GM11168 (cell line): ENCODE results near the gene SEPTIN12.
"Not testable (repeated sequence)": the region's sequence is repeated elsewhere in the genome, so short reads cannot be mapped to it uniquely, and the experiment has no call there.

ENCODE experiments used
- in situ Hi-C: fragments of 300-500 bp; cut with MboI; formaldehyde crosslinking; loops from one replicate; pipeline ENCODE4 v1.12.0; 2022; ENCODE audit warnings: low sequenced_read_pairs; ENCODE audit not compliant: unreplicated experiment

Gene SEPTIN12

DNA sequence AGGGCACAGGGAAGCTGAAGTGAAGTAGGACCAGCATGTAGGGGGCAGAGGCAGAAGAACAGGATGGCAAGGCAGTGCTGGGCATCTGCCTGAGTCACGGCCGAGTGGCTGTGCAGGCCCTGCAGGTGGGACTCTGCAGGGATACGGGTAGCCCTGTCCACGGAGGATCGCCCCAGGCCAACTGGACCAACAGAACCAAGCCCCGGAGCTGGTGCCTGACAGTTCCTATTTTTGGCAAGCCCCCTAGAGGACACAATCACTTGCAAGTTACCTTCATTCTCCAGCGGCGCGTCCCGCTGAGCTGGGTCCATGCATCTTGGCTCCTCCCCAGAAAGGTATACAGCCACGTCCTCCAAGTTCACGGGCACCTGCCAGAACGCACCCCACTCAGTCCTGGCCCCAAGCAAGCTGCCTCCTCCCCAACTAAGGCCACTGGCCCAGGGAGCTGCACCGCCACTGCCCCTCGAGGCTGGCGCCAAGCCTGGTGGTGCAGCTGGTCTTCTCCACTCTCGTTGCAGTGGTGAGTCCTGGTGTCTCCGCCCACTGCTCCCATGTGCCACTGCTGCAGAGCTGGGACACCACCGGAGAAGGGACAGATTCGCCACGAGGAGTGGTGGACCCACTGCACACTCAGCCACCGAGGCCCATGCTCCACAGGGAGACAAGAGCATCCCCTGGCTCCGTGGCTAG is 27.8 kb downstream of the SEPTIN12 start:
- in situ Hi-C loops = no loop called here

DNA sequence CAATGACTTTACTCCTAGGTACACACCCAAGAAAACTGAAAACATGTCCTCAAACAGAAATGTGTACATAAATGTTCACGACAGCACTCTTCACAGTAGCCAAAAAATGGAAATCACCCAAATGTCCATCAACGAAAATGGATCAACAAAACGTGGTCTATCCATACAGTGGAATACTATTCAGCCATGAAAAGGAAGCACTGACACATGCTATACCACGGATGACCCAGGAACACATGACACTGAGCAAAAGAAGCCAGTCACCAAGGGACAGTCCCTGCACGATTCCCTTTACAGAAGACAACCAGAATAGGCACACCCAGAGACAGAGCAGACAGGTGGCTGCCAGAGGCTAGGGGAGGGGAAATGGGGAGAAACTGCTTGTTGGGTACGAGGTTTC is 32.5 kb downstream of the SEPTIN12 start:
- in situ Hi-C loops = no loop called here

DNA sequence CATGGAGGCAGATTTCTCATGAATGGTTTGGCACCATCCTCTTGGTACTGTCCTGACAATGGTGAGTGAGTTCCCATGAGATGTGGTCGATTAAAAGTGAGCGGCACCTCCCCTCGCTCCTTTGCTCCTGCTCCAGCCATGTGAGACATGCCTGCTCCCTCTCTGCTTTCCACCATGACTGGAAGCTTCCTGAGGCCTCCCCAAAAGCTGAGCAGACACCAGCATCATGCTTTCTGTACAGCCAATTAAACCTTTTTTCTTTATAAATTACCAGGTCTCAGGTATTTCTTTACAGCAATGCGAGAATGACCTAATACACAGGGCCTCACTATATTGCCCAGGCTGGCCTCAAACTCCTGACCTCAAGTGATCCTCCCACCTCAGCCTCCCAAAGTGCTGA is 33.3 kb downstream of the SEPTIN12 start:
- in situ Hi-C loops = no loop called here

DNA sequence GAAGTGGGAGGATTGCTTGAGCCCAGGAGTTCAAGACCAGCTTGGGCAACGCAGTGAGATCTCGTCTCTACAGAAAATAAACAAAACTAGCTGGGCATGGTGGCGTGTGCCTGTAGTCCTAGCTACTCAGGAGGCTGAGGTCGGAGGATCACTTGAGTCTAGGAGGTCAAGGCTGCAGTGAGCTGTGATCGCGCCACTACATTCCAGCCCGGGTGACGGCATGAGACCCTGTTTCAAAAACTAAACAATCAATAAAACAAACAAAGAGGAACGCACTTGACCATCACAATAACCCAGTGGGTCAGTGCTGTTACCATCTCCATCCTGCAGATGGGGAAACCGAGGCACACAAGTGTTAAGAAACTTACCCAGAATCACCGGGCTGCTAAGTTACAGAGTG is 34.9 kb downstream of the SEPTIN12 start:
- in situ Hi-C loops = no loop called here

DNA sequence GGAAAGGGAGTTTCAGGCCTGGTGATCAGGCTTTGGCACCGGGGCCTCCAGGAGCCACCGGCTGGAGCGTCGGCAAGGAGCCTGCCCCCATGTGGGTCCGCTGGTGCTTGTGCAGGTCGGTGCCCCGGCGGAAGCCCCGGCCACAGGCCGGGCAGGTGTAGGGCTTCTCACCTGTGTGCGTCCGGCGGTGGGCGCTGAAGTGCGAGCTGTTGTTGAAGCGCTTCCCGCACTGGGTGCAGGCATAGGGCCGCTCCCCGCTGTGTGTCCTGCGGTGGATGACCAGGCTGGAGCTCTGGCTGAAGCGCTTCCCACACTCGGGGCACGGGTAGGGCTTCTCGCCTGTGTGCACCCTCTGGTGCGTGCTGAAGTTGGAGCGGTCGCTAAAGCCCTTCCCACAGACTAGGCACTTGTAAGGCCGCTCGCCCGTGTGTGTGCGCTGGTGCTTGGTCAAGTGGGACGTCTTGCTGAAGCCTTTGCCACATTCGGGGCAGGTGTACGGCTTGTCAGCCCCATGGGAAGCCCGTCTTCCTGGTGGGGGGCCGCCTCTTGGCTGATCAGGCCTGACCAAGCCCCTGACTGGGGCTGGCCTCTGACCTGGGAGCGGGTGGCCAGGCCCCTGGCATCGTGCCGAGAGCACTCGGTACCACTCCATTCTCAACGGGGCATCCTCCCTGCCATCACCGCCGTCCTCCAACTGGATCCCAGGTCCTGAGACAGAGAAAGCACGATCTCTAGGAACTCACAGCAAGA is 35.6 kb downstream of the SEPTIN12 start:
- in situ Hi-C loops = no loop called here

DNA sequence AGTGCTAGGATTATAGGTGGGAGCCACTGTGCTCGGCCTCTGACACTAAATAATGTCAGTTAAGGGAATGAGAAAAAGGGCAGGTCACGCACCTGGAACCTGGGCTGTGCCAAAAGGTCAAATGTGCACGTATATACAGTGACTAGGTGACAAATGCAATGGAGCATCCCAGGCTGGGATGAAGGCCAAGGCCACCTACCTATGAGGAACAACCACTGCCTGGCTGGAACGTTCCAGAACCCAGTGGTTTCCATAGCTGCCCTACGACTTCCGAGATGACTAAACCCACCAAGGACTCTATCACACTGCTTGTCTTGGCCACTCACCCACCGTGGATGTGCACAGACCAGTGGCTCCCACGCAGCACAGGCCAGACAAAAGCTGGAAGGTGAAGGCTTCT is 37.2 kb downstream of the SEPTIN12 start:
- in situ Hi-C loops = no loop called here

DNA sequence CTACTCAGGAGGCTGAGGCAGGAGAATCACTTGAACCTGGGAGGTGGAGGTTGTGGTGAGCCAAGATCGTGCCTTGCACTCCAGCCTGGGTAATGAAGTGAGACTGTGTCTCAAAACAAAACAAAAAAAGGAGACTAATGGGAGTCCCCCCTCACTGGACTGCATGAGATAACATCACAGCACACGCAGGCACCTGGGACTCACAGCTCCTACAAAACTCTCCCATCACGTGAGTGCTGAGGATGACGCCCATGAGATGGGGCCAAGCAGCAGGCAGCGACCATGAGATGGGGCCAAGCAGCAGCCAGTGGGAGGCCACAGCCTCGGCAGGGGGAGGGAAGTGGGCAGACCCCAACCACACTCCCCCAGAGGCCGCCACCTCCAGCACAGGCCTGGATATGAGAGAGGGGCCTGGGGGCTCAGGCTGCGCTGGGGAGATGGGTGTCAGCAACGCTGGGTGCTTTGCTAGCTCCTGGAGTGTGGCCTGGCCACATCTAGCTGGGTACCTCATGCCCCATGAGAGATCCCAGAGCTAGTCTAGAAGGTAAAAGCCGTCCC is 38.4 kb downstream of the SEPTIN12 start:
- in situ Hi-C loops = no loop called here

DNA sequence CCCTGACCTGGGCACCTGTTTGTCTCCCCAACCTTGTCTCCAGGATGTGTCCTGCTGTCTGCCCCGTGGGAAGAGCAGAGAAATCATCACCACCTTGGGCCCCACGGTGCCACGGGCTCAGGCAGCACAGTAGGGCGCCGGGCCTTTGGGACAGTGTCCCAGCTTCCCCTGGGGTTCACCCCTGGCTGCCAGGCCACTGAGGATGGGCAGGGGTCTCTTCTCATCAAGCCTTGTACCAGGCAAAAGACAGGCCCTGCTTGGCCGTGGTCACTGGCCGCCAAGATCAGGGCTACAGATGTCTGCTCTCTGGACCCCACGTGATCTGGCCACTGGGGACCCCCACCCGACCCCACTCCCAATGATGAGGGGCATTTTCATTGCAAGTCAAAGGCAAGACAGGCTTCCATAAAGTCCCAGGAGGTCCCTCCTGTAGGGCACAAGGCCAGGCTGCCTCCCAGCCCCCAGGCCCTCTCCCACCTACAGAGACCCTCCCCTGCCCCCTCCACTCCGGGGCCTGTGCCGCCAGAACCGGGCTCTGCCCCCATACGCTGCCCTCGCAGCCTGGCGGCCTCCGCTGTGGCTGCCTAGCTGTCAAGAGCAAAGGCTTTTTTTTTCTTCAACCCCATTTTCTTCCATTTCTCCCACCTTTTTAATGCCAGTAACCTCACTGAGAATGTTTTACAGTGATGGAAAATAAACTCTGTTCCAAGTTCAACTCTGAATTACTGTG is 39.3 kb downstream of the SEPTIN12 start:
- in situ Hi-C loops = no loop called here

DNA sequence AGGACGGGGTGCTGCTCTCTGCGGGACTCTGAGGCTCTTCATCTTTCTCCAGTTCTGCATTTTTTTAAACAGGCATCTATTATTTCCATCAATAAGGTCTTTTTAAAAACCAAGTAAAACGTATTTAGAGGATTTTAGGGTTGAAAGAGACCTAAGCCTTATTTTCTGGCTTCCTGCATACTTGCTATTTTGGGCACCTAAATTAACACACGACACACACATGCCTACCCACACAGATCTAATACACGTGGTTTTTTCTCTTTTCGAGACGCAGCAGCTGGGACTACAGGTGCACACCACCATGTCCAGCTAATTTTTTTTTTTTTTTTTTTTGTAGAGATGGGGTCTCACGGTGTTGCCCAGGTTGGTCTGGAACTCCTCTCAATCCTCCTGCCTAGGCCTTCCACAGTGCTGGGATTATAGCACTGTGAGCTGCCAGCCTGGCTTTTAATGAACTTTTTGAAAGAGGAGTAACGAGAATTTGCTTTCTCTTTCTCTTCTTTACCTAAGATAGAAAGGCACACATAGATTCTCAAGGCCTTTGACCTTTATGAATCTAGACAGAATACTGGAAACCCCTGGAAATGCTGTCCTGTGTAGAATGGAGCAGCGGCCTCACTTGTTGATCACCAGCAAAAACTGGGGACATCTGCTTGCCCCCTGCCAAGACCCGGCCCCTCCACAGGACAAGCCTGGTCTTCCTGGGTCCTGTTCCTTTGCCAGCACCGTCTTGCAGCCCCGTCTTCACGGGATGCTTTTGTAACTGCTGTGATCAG is 40.1 kb downstream of the SEPTIN12 start:
- in situ Hi-C loops = no loop called here

DNA sequence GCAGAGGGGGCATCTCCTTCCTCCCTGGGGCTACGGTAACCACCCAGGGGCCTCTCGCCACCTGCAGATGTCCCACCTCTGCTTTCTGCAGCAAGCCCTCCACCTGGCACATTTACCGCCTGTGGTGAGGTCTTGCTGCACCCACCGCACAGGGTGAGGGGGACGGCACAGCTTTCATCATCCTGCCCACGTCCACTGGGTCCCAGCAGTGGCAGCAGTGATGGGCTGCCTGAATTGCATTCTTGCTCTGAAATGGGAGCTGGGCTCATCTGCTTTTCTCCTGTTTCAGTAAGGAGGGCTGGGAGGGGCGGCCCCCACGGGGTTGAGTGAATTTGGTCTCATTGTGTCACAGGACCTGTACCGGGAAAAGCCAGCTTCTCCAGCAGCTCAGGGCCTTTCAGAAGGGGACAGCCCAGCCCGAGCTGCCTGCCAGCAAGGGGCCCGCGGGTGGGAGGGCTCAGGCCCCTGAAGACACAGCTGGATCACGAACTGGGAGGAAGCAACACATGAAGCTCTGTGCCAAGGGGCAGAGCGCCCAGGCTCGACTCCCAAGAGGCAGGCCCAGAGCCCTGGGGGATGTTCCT is 41.1 kb downstream of the SEPTIN12 start:
- in situ Hi-C loops = no loop called here

DNA sequence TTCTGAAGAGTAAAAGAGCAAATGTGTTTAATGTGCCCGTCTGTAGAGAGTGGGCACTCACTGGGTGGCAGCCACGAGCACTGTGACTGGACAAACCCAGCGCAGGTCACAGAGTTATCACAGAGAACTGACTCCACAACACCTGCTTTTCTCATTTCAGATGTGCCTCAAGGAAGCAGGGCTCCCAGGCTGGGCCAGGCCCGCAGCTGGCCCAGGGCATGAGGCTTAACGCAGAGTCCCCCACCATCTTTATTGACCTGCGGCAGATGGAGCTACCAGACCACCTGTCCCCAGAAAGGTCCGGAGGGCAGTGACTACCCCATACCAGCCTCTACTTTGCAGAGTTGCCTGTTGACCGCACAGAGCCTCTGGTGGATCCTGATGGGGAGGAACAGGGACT is 41.9 kb downstream of the SEPTIN12 start:
- in situ Hi-C loops = no loop called here

DNA sequence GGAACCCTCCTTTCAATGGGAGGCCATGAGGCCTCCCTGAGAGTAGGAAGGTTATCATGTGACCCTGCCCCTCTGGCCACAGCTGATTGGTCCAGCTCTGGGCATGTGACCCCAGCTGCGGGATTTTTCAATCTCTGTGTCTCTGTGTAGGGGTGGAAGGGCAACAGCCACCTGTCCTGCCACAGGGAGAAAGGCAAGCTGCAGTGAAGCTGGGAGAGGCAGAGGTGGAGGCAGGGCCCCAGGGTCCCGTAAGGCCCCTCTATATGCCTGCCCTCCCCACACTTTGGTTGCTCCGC is 42.9 kb downstream of the SEPTIN12 start:
- in situ Hi-C loops = no loop called here

DNA sequence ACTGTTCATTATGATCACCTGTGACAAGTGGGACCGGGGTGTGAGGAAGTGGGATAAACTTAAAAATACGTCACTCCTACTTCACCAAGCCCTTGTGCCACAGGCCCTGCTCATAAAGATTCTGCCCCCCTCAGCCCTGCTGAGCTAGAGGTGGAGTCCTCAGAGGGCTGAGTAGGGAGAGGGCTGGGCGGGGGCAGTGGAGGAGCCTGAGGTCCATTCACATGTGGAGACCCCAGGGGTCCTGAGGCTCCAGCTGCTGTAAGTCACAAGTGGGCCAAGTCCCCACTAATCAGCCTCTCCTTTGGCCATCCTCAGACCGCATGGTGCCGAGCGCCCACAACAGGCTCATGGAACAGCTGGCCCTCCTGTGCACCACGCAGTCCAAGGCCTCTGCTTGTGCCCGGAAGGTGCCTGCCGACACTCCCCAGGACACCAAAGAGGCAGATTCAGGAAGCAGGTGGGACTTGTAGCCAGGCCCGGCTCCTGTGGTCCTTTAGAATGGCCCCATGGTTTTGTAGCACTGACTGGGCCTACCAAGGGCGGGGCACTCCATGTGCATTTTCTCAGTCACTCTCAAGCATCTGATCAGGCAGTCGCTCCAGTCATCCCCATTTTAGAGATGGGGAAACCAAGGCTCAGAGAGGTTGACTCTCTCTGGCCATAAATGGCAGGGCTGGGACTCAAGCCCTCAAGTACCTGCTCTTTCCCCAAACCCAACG is 43.4 kb downstream of the SEPTIN12 start:
- in situ Hi-C loops = no loop called here

DNA sequence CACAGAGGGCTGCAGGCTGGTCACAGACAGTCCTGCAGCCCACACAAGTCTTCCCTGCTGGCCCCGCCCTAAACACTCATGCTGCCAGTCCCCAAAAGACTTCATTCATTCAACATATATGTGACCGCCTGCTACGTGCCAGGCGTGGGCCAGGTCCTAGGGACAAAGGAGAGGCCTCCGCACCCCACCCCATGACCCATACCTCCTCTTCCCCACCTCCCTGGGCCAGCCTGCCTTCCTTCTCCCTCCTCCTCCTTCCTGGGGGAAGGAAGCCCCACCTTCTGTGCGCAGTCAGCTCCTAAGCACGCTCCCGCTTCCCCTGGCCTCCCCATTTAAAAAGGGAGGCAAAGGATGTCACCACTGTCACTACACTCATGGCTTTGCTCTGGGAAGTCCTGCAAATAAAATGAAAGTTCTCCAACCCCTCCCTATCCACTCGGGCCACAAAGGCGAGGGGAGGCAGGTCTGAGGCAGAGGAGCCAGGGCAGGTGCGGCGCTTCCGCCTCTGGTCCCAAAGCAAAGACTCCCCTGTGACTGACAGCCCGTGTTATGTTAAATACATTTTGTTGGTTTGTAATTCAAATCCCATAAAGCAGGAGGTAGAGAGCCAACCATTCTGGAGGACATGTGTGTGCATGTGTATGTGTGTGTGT is 44.8 kb downstream of the SEPTIN12 start:
- in situ Hi-C loops = no loop called here

DNA sequence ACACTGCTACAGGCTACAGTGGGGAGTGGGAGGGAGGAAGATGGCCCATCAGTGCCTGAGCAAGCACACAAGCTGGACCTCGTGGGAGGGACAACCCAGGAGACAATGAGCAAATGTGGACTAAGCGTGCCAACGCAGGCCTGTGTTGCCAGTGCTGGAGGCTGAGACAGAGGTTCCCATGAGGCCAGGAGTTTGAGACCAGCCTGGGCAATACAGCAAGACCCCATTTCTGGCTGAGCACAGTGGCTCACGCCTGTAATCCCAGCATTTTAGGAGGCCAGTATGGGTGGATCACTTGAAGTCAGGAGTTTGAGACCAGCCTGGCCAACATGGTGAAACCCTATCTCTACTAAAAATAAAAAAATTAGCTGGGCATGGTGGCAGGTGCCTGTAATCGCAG is 49.8 kb downstream of the SEPTIN12 start:
- in situ Hi-C loops = not testable (repeated sequence)

DNA sequence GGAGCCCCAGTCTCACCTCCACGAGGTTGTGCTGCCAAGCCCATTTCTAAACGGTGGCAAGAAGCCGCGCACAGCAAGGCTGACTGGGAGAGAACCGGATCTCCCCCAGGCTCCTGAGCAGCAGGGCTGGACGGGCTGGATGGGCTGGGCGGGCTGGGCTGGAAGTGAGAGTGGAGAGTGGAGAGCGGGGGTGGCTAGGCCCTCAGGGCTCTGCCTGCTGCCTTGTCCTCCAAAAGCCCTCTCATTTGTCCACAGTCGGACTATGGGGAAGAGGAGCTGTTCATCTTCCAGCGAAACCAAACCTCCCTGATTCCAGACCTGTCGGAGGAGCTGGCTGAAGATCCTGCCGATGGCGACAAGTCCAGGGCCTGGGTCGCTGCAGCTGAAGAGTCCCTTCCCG is 50.6 kb downstream of the SEPTIN12 start:
- in situ Hi-C loops = no loop called here

DNA sequence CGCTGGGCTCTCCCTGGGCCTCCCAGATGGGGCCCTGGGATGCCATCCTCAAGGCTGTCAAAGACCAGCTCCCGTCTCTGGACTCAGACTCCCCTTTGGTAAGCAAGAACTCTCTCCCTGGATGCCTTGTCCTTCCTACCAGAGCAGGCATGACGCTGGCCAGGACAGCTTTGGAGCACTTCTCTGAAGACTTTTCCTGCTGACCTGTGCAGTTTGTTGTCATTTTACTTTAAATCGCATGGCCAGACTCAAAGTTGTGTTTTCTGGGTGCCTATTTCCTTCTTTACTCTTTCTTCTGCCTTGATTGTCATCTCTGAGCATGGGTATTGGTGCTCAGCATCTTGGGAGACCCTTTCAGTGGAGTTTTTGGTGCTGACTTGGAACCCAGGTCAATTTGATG is 51.6 kb downstream of the SEPTIN12 start:
- in situ Hi-C loops = no loop called here

DNA sequence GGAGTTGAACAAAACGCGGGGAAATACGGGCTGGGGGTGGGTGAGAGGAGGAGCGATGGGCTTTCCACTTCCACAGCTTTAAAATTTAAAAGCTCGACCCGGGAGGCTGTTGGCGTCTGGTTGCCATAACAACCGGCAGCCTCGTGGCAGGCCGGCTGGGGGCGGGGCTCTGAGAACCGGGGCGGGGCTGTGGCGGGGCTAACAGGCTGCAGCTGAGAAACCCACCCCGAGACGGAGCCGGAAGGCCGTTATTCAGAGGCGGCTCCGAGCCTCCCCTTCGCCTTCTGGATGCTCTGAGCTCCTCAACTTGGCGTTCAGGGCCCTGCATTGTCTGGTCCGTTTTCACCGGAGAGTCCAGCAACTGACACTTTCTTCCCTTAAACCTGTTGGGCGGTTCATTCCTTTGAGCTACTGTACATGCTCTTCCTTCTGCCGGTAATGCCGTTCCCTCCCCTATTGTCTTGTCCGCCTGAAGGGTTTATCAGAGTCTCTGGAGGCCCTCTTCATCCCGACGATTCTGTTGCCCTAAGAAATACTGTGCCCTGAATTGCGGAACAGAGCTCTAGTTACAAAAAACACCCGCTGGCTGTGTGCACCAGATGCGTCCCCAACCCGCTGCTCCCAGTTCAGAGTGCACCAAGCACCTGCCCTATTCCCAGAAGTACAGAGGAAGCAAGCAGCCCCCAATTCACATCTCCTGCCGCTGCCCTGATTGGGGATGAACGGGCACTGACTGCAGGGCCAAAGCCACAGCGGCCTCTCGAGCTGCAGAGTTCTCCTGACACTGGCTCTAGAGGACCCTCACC is 53.2 kb downstream of the SEPTIN12 start:
- in situ Hi-C loops = no loop called here
